NCI-H2081 treated with DMSO at 0.1 percent for 48 hours (cell line): ENCODE results near the gene PEAK1.
"Not testable (repeated sequence)": the region's sequence is repeated elsewhere in the genome, so short reads cannot be mapped to it uniquely, and the experiment has no call there.

Source experiments
- DNase-seq: peaks from one replicate; lab custom pipeline; 2025; lab: John Stamatoyannopoulos, UW

Gene PEAK1

GRCh38 chr15:77420610-77421369, 886 bp upstream of the PEAK1 start, which contains the start of gene HMG20A:
Gene HMG20A (plus strand): TSS chr15:77420888. CDS start chr15:77458408, 37,520 bp downstream.
- DNase-seq: peak; percentile 82

GRCh38 chr15:77418966-77419835, 703 bp downstream of the PEAK1 start:
- no peak for DNase-seq

- DNase-seq: no peak
Measured at GRCh38 chr15:77418391-77418965, 1.4 kb downstream of the PEAK1 start.

- DNase-seq: no peak
Measured at GRCh38 chr15:77417602-77418001, 2.3 kb downstream of the PEAK1 start.

- DNase-seq: no peak
Measured at GRCh38 chr15:77416954-77417353, 3.0 kb downstream of the PEAK1 start.

DNA sequence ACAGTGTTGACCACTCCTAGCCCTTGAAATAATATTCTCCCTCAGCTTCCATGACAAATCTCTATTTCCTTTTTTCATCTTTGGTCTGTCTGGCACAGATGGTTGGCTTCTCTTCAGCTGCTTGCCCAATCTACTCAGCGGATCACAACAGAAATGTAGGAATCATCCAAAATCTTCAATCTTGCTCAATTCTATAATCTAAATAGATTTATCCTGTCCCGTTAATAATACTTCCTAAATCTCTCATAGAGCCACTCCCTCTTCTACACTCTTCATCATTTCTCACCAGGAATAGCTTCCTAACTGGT, 3.8 kb downstream of the PEAK1 start:
- DNase-seq: no peak

- DNase-seq: no peak
Measured at GRCh38 chr15:77415450-77416147, 4.3 kb downstream of the PEAK1 start.

DNA sequence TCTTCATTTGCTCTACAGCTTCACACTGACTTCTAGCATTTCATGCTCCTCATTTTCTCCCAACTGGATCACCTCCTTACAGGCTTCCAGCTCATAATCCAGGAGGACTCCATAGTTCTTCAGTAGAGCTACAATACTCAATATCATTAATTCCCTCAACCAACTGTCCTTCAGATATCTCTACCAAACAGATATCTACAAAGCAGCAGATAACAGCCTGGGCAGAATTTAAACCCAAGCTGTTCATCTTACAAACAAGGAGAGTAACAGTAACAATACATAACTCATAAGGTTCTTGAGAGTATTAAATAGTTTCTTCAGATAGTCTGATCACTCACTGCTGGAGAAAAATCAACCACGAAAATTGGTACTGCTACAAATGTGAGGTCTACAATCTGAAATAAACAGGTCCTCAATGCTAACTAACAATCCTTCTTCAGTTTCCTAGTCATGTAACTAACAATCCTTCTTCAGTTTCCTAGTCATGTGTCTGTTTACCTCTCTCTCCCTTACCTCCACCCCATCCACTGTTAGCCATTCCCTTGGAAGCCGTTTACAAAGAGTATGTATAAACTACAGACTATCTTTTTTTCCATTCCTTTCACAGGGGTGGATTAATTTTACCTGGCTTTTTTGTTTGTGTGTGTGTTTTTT, 5.0 kb downstream of the PEAK1 start:
- DNase-seq: no peak

DNA sequence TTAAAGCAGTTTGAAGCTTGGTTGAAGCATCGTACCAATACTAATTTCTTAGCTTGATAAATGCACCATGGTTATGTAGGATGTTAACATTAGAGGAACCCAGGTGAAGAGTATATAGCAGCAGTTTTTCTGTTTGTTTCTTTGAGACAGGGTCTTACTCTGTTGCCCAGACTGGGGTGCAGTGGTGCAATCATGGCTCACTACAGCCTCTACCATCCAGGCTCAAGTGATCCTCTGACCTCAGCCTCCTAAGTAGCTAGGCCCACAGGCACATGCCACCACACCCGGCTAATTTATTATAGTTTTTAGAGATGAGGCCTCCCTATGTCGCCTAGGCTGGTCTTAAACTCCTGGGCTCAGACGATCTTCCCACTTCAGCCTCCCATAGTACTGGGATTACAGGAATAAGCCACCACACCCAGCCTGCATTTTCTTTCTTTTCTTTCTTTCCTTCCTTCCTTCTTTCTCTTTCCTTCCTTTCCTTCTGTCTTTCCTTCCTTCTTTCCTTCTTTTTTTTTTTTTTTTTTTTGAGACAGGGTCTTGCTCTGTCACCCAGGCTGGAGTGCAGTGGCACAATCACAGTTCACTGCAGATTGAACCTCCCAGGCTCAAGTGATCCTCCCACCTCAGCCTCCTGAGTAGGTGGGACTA, 6.1 kb downstream of the PEAK1 start:
- DNase-seq: no peak

- no peak for DNase-seq
Measured at GRCh38 chr15:77412972-77413698, 6.8 kb downstream of the PEAK1 start.

GRCh38 chr15:77411619-77411976, 8.3 kb downstream of the PEAK1 start:
- no peak for DNase-seq

GRCh38 chr15:77410701-77411618, 8.9 kb downstream of the PEAK1 start:
- DNase-seq: no peak

DNA sequence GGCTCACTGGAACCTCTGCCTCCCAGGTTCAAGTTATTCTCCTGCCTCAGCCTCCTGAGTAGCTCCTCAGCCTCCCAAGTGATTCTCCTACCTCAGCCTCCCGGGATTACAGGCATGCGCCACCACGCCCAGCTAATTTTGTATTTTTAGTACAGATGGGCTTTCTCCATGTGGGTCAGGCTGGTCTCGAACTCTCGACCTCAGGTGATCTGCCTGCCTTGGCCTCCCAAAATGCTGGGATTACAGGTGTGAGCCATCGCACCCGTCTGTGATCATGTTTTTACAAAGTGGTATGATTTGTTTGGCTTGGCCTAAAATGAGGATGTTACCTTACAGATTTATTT, 9.8 kb downstream of the PEAK1 start:
- not testable (repeated sequence) for DNase-seq

DNA sequence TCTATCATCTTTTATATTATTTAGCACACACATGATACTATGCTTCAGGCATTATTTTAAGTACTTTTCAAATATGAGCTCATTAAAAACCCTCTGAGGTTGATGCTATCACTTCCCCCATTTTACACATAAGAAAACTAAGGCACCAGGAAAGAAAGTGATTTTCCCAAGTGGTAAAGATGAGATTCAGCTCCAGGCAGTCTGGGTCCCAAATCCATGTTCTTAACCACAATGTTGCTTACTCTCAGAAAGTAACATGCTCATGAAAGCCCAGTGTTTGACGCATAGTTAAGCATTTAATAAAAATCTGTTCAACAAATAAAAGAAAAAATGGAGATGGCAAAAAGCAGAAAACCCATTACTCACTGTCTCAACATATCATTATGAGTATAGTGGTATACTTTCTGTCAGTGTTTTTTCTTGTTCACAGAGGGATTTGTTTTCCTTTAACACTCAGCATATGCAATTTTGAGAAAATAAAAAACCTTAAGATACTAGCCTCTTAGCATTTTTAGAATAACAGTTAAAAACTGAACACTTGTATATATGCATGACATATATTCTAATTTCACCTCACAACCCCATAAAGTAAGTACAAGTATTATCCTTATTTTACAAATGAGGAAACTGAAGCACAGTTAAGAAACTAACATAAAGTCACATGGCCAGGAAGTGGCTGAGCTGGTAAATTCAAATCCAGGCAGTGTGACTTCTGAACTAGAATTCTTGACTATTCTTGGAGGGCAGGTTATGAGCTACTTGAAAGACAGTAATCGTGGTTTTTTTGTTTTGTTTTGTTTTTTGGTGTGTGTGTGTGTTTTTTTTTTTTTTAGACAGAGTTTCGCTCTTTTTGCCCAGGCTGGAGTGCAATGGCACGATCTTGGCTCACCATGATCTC, 10.4 kb downstream of the PEAK1 start:
- no peak for DNase-seq

DNA sequence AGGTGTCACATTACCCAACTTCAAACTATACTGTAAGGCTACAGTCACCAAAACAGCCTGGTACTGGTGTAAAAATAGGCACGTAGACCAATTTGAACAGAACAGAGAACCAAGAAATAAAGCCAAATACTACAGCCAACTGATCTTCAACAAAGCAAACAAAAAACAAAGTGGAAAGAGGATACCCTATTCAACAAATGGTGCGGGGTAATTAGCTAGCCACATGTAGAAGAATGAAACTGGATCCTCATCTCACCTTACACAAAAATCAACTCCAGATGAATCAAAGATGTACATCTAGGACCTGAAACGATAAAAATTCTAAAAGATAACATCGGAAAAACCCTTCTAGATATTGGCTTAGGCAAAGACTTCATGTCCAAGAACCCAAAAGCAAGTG, 13.1 kb downstream of the PEAK1 start:
- DNase-seq: no peak

DNA sequence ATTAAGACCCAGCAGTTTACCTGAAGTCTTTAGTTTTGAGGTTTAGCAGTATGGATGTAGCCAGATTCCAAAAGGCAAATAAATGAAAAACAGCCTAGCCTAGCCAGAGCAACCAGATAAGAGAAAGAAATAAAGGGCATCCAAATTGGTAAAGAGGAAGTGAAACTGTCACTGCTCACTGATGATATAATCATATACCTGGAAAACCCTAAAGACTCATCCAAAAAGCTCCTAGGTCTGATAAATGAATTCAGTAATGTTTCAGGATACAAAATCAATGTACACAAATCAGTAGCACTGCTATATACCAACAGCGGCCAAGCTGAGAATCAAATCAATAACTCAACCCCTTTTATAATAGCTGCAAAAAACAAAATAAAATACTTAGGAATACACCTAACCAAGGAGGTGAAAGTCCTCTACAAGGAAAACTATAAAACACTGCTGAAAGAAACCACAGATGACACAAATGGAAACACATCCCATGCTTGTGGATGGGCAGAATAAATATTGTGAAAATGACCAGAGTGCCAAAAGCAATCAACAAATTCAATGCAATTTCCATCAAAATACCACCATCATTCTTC, 13.6 kb downstream of the PEAK1 start:
- DNase-seq: not testable (repeated sequence)

DNA sequence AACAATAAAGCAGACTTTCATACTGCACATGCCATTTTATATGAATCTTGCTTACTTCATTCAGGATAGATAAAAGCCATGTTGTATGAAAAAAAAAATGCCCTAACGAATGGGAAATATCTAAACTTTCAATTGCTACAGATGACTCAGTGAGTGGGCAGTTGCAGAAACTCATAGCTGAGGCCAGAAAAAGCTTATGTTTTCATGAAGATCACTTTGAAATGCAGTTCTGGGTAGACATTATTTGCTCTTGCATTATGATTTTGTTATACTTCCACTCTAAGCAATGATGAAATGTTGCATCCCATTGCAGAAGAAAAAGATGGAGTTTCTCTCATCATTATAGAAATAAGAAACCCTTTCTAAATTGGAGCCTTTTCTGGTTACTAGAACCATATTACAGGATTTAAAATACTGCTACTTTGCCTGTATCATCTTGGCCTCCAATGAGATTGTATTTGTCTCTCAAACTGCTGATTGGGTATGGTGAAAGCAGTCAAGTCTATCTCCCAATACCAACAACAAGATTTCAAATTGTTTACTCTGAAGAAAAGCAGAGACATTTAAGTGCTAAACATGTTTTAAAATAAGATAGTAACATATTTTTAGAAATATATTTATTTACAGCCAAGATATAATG, 17.0 kb downstream of the PEAK1 start:
- DNase-seq: no peak

- DNase-seq: no peak
Measured at GRCh38 chr15:77400258-77400657, 19.6 kb downstream of the PEAK1 start.
